HG03280 (cell line): ENCODE measurements around the gene KDM7A.

Experiments
- ATAC-seq: cut with Tn5 transposase; IDR thresholded peaks from one replicate; pipeline ENCODE4 v1.9.1; 2021; ENCODE audit warnings: mild to moderate bottlenecking, moderate library complexity; ENCODE audit not compliant: unreplicated experiment

Gene KDM7A

GRCh38 chr7:140035400-140036223 lies 141.2 kb downstream of the KDM7A start:
- no peak for ATAC-seq
